Activated T-helper 9 cell treated with anti-CD3 and anti-CD28 coated beads, Interleukin-2, amount 50 U/mL, for 16 hours (primary cell): ENCODE data around the gene MFGE8.

ENCODE experiments used
- DNase-seq: peaks from one replicate; pipeline ENCODE4 v3.0.0-alpha.2; 2020; ENCODE audit warnings: low read depth

MFGE8 gene

DNA sequence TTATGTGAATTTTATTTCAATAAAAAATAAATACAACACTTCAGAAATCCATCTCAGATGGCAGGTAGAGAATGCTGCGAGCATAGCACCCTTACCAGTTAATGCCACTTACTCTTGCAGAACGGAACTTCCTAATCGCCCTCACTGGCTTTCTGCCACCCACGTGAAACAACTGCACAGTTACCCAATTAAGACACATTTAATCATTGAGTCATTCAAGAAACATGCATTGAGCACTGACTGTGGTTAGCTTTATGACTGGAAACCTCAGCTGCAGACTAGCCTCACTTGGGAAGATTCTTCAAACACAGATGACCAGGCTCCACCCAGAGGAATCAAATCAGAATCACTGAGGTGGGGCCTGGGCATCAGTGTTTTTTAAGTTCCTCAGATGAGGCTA, 5.6 kb upstream of the MFGE8 start:
- peak; percentile 14 for DNase-seq

GRCh38 chr15:88917760-88918159, 4.6 kb upstream of the MFGE8 start:
- DNase-seq = no peak

- DNase-seq = no peak
These were observed 2.2 kb upstream of the MFGE8 start for GRCh38 chr15:88915354-88915753.

DNA sequence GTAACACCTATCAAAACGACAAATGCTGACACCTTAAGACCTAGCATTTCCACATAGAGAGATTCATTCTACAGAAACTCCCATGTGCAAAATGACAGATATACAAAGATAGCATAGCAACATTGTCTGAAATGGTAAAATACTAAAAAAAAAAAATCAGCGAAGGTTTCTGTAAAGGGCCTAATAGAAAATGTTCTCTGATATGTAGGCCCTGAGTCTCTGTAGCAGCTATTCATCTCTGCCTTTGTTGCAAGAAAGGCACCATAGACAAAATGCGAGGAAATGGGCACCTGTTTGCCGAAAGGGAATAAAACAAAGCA, 631 bp upstream of the MFGE8 start:
- no peak for DNase-seq

- no peak for DNase-seq
These were observed 668 bp downstream of the MFGE8 start for GRCh38 chr15:88912500-88912921.

DNA sequence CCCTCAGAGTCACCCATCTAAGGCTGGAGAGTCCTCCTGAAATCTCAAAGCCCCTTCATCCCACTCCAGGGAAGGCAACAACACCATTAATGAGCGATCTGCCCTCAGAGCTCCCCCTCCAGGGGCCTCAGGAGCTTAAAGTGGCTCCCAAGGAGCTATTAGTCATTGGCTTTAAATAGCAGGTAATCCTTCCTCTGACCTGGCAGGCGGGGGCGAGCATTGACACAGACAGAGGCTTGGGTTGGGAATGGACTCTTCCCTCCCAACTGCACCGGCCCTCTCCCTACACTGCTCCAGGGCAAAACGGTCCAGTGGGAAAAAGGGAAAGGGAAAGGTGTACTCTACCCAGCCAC, 1.4 kb downstream of the MFGE8 start:
- DNase-seq = no peak

- no peak for DNase-seq
These were observed 3.0 kb downstream of the MFGE8 start for GRCh38 chr15:88909956-88910831.

- no peak for DNase-seq
These were observed 4.2 kb downstream of the MFGE8 start for GRCh38 chr15:88908697-88909621.

- no peak for DNase-seq
These were observed 5.1 kb downstream of the MFGE8 start for GRCh38 chr15:88908123-88908522.

GRCh38 chr15:88907111-88907510, 6.1 kb downstream of the MFGE8 start:
- no peak for DNase-seq

- no peak for DNase-seq
These were observed 6.6 kb downstream of the MFGE8 start for GRCh38 chr15:88906551-88906950.

DNA sequence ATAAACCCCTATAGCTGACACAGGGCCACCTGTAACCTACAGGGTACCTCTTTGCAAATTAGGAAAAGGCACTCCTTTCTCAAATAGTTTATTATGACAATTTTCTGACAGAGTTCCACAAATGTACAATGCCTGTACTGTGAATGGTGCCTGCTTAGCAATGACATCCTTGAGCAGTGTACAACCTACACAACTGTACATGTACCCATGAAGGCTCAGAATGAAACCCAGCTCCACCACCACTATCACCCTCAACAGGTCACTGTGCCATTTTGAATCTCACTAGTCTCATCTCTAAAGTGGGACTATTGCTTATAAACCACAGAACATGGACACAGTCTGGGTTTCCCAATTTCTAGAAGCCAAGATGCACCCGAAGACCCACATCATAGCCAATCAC, 7.0 kb downstream of the MFGE8 start:
- DNase-seq = no peak

GRCh38 chr15:88905576-88905975, 7.6 kb downstream of the MFGE8 start:
- DNase-seq = no peak

DNA sequence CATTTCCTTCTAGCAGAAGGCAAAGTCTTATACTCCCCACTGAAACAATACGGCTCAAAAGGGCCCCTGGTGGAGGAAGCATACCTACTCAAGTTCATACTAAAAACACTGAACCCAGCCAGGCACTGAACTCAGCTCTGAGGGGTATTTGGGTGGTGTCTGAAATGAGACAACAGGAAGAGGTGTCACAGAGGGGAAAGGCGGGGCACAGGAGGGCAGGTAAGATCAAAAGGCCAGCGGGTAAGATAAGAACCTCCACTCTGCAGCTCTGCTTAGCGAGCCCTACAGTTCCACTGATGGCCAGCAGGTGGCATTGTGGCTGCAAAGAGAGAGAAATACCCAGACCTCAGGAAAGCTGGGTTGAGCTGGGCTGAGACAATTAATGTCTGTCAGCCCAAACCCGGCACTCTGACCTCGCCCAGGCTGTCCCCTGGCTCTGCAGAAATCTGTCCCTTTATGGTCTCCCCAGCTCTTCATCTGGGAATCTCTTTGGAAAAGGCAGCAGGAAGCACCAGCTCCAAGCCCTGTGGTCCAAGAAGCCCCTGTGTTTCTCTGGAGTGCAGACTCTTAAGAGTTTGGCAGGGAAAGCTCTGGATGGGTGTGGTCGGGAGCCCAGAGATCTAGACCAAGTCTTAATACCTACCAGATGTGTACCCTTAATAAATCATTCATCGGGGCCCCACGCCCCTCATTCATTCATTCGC, 8.4 kb downstream of the MFGE8 start:
- peak; percentile 79 for DNase-seq

- no peak for DNase-seq
These were observed 8.9 kb downstream of the MFGE8 start for GRCh38 chr15:88904257-88904623.

- no peak for DNase-seq
These were observed 10.3 kb downstream of the MFGE8 start for GRCh38 chr15:88902846-88903245.

- DNase-seq = no peak
These were observed 10.9 kb downstream of the MFGE8 start for GRCh38 chr15:88902221-88902835.

DNA sequence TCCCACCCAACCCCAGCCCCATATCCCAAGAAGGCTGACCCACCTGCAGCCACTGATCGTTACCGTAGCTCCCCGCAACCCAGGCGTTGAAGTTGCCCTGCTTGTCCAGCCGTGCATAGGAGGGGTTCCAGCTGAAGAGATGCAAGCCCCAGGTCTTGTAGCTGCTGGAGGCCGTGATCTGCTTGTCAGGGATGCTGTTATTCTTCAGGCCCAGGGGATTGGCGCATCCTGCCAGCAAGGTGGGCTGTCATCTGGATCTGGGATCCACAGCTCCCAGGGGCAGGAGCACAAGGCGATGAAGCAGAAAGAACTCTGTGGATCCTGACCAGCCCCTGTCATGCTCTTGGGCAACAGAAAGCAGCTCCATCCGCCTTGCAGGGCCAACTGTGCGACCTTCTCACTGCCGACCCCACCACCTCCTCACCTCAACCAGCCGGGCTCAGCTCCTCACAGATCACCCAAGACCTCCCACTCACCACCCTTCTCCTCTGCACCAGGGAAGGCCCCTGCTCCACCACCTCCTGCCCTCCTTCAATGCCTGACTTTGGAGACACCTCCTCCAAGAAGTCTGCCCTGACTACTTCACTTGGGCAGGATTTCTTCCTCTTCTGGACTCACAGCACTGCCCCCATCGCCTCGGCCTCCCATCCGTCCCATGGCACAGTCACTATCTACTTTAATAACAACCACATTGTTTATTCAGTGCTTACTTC, 11.5 kb downstream of the MFGE8 start:
- no peak for DNase-seq

DNA sequence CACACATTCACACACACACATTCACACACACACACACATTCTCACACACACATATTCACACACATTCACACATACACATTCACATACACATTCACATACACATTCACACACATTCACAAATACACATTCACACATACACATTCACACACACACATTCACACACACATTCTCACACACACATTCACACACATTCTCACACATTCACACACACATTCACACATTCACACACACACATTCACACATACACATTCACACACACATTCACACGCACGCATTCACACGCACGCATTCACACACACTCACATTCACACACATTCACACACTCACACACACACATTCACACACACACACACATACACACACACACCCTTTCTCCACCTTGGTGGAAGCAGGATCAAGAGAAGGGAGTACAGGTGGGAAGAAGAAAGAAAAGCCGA, 12.2 kb downstream of the MFGE8 start:
- DNase-seq = no peak

- DNase-seq = no peak
These were observed 12.7 kb downstream of the MFGE8 start for GRCh38 chr15:88900309-88900981.

DNA sequence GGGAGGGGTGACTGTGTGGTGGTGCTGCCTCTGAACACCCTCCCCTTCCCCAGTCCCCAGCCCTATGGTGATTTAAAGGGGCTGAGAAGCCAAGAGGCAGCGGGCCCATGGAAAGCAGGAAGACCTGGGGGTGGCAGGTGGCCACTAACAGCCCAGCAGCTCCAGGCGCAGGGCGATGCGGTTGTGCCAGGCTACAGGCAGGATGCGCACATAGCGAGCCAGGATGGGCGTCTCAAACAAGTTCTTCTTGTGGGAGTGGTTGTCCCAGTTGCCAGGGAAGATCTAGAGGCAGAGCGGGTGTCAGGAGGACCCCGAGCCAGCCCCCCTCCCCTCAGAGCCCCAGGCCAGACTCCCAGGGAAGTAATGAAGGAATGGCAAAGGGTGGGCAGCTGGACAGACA, 13.9 kb downstream of the MFGE8 start:
- DNase-seq = no peak
